NCI-H748 (cell line): Measurements from ENCODE around the gene KCNIP1.

Experiments
- DNase-seq: peaks from one replicate; lab custom pipeline; 2025; ENCODE audit not compliant: unreplicated experiment; lab: John Stamatoyannopoulos, UW

Gene KCNIP1

GRCh38 chr5:170639221-170639925 lies 135.6 kb downstream of the KCNIP1 start:
- DNase-seq: no peak

- no peak for DNase-seq
Measured at GRCh38 chr5:170640731-170641588, 137.1 kb downstream of the KCNIP1 start.

- DNase-seq: no peak
Measured at GRCh38 chr5:170641589-170642031, 137.8 kb downstream of the KCNIP1 start.

- no peak for DNase-seq
Measured at GRCh38 chr5:170642066-170642735, 138.4 kb downstream of the KCNIP1 start.

GRCh38 chr5:170642776-170643436 lies 139.1 kb downstream of the KCNIP1 start:
- DNase-seq: no peak

- no peak for DNase-seq
Measured at GRCh38 chr5:170643591-170643990, 139.8 kb downstream of the KCNIP1 start.

GRCh38 chr5:170644501-170644900 lies 140.7 kb downstream of the KCNIP1 start:
- no peak for DNase-seq

DNA sequence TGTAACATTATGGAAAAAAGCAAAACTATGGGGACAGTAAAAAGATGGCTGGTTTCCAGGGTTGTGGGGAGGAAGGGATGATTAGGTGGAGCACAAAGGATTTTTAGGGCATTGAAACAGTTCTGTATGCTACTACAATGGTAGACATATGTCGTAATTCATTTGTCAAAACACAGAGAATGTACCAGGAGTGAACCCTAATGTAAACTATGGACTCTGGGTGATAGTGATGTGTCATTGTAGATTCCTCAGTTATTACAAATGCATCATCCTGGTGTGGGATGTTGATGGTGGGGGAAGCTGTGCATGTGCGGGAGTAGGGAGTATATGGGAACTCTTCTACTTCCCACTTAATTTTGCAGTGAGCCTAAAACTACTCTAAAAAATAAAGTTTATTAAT lies 144.7 kb downstream of the KCNIP1 start:
- no peak for DNase-seq

- no peak for DNase-seq
Measured at GRCh38 chr5:170650850-170651249, 147.0 kb downstream of the KCNIP1 start.

DNA sequence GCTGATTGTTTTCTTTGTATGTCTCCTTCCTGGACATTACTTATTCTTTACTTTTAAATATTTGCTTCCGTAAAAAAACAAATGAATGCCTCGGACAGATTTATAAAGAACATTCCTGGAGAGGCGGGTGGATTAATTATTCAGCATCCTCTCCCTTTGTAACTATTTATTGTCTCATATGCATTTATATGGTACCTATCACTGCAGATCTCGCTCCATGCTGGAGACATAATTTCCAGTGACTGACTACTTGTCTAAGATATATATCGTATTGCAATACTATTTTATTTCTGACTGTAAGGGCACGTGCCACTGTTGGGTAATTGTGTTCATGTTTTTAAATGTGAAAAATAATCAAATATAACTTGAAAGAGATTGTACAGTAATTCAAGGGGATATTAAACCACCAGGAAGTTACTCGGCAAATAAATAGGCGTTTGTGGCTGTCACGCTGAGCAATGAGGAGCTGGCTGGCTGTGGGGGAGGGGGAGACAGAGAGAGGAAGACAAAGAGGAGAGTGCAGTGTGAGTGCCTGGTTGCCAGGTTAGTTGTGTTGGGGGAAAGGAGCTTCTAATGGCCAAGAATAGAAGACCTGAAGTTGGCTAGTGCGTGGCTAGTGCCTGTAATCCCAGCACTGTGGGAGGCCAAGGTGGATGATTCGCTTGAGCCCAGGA lies 147.9 kb downstream of the KCNIP1 start:
- peak; percentile 32 for DNase-seq

DNA sequence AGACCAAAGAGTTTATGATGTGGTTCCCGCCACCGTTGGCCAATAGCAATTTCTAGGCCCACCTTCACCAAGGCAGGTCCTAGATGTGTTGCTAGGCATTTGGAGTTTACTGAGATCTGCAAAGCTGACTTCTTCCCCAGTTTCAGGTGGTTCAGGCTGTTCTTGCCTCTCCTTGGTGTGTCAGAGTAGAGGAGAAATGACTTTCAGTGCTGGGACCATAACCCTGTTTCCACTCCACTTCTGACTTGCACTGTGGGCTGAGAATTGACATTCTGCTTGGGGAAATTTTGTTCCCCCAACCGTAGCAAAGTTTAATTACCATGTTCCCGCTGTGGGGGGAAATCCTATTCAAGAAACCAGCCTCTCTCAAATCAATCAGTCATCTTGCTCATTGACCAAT lies 151.7 kb downstream of the KCNIP1 start:
- no peak for DNase-seq

DNA sequence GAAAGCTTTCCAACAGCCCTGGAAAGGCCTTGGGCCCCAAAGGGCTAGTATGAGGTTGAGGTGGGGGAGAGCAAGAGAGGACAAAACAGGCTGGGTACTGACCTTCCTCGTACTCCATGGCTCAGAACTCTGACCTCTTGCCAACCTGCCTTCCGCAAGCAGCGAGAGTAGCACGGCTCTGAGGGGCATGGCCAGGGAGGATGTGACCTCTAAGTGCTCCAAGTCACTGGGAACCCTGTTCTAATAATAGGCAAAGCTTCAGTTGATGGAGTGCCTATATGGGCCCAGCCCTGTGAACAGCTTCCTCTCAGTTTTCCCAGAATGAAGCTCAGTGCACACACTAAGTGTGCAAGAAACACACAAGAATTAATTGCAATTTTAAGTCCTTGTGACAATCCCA lies 152.1 kb downstream of the KCNIP1 start:
- no peak for DNase-seq

GRCh38 chr5:170656346-170656745 lies 152.5 kb downstream of the KCNIP1 start:
- DNase-seq: no peak

GRCh38 chr5:170660531-170660930 lies 156.7 kb downstream of the KCNIP1 start:
- DNase-seq: no peak

DNA sequence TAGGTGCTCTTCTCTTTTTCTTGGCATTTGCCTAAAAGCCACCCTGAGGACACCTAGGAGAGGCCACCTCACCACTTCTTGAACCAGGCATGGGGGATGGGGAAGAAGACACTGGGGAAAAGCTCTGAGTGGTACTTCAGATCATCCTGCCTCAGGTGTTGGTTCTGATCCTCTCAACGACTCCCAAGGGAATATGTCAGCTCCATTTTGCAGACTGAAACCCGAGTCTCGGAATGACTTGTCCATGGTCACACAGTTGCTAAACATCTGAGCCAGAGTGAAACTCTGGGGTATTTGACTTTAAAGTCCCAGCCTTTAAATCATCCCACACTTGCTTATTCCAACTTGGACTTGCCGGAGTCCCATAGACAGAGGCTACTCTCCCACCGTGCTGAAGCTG lies 159.1 kb downstream of the KCNIP1 start:
- no peak for DNase-seq

DNA sequence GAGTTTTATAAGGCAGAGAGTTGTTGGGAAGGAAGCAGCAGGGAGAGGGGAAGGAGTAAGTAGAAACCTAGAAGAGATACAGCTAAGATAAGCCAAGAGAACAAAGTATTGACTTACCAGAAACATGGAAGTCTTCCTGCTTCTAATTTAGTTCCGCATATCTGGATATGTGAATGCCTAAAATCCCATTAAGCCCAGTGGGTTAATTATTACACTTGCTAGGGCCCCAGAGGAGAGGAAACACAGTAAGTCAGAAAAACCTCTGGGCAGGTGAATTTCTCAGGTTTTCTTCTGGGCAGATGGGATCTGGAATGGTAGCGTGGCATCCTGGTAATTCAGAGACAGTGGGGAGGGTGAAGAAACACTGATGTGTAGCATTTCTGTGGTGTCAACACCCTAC lies 175.0 kb downstream of the KCNIP1 start:
- DNase-seq: no peak

- DNase-seq: peak; percentile 52
Measured at GRCh38 chr5:170681013-170681433, 177.2 kb downstream of the KCNIP1 start.

GRCh38 chr5:170691657-170692056 lies 187.8 kb downstream of the KCNIP1 start:
- DNase-seq: peak; percentile 7

DNA sequence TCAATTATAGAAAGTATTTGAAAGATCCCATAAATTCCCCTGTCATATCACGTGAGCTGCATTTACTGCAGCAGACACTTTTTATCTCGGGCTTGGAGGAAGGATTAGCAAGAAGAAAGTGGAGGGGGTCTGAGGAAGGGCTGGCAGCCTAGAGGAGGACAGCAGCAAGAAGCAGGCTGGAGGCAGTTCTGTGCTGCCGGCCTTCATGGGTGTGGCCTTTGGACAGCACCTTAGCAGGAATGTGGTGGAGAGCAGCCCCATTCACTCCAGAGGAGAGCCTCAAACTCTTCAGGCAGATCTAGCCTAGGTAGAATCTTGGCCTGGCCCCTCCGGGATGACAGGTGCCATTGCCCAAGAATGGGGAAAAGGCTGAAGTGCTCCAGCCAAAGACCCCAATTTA lies 189.9 kb downstream of the KCNIP1 start:
- DNase-seq: no peak

- no peak for DNase-seq
Measured at GRCh38 chr5:170694911-170695310, 191.1 kb downstream of the KCNIP1 start.

GRCh38 chr5:170697031-170697430 lies 193.2 kb downstream of the KCNIP1 start:
- no peak for DNase-seq
